Melanocyte of skin (primary cell): ENCODE data around the gene ARAP2. TPM values are rescaled to one million over a fixed set of nuclear protein-coding genes. Genes with fewer than 3 reads are reported as not detected.

Experiments
- total RNA-seq, 2 donors: library from RNA; depleted of rRNA; stranded (reverse); fragments of >200 nt; gene quantifications; 2 replicates each; pipeline ENCODE4 v1.2.3, GENCODE V29; 2012

The ARAP2 gene, protein sequence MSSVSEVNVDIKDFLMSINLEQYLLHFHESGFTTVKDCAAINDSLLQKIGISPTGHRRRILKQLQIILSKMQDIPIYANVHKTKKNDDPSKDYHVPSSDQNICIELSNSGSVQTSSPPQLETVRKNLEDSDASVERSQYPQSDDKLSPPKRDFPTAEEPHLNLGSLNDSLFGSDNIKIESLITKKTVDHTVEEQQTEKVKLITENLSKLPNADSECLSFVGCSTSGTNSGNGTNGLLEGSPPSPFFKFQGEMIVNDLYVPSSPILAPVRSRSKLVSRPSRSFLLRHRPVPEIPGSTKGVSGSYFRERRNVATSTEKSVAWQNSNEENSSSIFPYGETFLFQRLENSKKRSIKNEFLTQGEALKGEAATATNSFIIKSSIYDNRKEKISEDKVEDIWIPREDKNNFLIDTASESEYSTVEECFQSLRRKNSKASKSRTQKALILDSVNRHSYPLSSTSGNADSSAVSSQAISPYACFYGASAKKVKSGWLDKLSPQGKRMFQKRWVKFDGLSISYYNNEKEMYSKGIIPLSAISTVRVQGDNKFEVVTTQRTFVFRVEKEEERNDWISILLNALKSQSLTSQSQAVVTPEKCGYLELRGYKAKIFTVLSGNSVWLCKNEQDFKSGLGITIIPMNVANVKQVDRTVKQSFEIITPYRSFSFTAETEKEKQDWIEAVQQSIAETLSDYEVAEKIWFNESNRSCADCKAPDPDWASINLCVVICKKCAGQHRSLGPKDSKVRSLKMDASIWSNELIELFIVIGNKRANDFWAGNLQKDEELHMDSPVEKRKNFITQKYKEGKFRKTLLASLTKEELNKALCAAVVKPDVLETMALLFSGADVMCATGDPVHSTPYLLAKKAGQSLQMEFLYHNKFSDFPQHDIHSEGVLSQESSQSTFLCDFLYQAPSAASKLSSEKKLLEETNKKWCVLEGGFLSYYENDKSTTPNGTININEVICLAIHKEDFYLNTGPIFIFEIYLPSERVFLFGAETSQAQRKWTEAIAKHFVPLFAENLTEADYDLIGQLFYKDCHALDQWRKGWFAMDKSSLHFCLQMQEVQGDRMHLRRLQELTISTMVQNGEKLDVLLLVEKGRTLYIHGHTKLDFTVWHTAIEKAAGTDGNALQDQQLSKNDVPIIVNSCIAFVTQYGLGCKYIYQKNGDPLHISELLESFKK (N-terminal part only)
- 10 to 100 TPM; 20.6 to 24.6 TPM for total RNA-seq

DNA sequence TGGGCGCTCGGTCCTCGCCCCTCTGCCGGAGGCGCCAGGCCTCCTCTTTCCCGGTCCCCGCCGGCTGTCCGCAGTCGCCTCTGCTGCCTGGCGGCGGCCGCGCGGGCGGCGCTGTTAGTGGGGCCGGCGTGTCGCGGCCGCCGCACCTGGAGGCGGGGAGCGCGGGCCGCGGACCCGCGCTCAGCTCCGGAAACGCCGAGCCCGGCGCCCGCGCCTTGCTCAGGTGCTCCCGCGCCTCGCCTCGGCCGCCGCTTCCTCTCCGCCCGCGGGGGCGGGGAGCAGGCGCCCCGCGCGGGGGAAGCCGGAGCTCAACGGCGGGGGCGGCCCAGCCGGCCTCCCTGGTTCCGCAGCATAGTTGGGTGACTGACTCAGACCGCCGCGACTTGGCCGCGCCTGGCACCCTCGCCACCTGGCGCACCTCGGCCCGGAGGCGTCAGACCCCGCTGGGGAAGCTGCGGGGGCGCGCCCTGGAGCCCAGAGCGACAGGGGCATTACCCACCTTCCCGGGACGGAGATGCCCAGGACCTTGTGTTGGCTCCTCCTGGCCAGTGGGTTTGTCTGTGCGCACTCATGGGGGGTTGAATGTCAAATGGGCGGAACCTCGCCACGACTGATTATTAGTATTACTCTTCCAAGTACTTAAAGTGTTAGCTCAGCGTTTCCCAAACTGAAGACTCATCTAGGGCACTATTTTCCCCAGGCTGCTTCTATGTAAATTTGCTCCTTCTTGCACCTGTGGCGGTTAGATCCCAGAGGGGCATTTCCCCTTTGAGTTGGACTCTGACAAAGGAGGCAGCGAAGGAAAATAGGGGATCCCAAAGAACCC lies at the start of gene ARAP2:
ARAP2 (minus strand) TSS at position 258 of the 826 bp plus-strand sequence. CDS start 15,028 bp downstream, outside the sequence.

DNA sequence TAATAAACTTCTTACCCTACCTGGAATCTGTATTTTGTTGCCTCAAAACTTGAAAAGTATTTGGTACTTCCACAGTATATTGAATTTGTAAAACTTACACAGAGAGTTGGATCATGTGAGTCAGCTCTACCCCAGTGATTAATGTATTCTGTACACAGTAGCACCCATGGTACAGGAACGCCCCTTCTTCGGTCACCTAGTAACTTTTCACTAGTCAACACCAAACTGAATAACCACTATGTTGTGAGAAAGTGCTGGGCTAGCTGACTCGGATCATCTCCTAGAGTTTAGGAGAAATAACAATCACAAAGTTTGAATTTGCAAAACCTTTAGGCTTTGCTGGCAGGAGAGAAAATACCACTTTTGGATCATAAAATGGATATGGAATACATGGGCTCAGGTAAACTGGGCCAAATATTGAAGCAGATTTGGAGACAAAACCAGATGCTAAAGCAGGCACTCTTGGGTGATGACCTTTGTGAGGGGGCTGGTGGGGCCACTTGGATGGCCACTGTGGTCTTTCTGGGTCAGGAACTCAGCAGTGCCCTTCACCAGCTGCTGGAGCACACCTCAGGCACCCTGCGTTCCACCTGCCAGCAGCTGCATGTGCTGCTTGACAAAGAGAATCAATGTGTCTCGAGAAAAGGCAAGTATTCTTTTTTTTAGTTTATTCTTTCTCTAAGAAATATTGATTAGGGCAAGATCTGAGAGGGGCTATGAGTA lies 37.2 kb upstream of the ARAP2 start, which contains the start of gene DTHD1:
DTHD1 (plus strand) TSS at position 233 of the 723 bp plus-strand sequence; CDS start at position 376, 143 bp downstream.

Other genes with a start within 250 kb of the ARAP2 start
- not detected for gene DTHD1, start 37.1 kb upstream of the ARAP2 start, total RNA-seq